WTC11 (cell line): ENCODE data around the gene FES. TPM values are rescaled to one million over a fixed set of nuclear protein-coding genes. Genes with fewer than 3 reads are reported as not detected.
A peak's percentile ranks its signal among the peaks of the same experiment; 100 is the strongest.

ENCODE experiments used
- ATAC-seq: fragments of 200-7000 bp; cut with Tn5 transposase; 2 replicates; pipeline ENCODE4 v1.10.0; 2021; ENCODE audit warnings: mild to moderate bottlenecking, moderate library complexity
- CTCF ChIA-PET: fragments of 300-600 bp; sonication (Branson Sonifier 250); formaldehyde crosslinking; loops from one replicate; lab custom pipeline; 2021; ENCODE audit warnings: antibody characterized with exemption; lab: Charles Lee
- POLR2A ChIA-PET: fragments of 350-600 bp; sonication (Branson Sonifier 250); formaldehyde crosslinking; loops from one replicate; lab custom pipeline; 2021; ENCODE audit warnings: antibody characterized with exemption; lab: Charles Lee
- DNase-seq: peaks from one replicate; pipeline ENCODE4 v3.0.0; 2021; ENCODE audit warnings: low spot score
- H3K27ac Mint-ChIP-seq: 2 replicates; pipeline ENCODE4 v1.8.0; 2021; ENCODE audit warnings: mixed read lengths
- H3K27me3 Mint-ChIP-seq: 2 replicates; pipeline ENCODE4 v1.8.0; 2021; ENCODE audit warnings: low read depth, mild to moderate bottlenecking, moderate library complexity, mixed read lengths
- H3K36me3 Mint-ChIP-seq: 2 replicates; pipeline ENCODE4 v1.8.0; 2021; ENCODE audit warnings: mixed read lengths
- H3K4me1 Mint-ChIP-seq: 2 replicates; pipeline ENCODE4 v1.8.0; 2022; ENCODE audit warnings: mixed read lengths
- H3K4me3 Mint-ChIP-seq: 2 replicates; pipeline ENCODE4 v1.8.0; 2021; ENCODE audit warnings: mild to moderate bottlenecking, moderate library complexity, mixed read lengths
- H3K9me3 Mint-ChIP-seq: 2 replicates; pipeline ENCODE4 v1.8.0; 2021; ENCODE audit warnings: mixed read lengths
- ESRRA ChIP-seq: sonication (generic); formaldehyde crosslinking; IDR thresholded peaks from 2 replicates; pipeline ENCODE4 v1.8.1; 2022; ENCODE audit warnings: mild to moderate bottlenecking, missing genetic modification reagents, borderline replicate concordance
- FOXP4 ChIP-seq: sonication (generic); formaldehyde crosslinking; IDR thresholded peaks from 2 replicates; pipeline ENCODE4 v1.8.0; 2022; ENCODE audit warnings: mild to moderate bottlenecking, missing genetic modification reagents
- GTF2I ChIP-seq: fragments of 250-450 bp; sonication (Bioruptor Pico); conservative IDR thresholded peaks from 2 replicates; pipeline ENCODE4 v1.4.0; 2021; ENCODE audit warnings: mild to moderate bottlenecking
- HMGXB4 ChIP-seq: sonication (generic); formaldehyde crosslinking; IDR thresholded peaks from 2 replicates; pipeline ENCODE4 v1.8.1; 2023; ENCODE audit warnings: mild to moderate bottlenecking, moderate library complexity, missing genetic modification reagents
- IRF1 ChIP-seq: sonication (generic); formaldehyde crosslinking; IDR thresholded peaks from 2 replicates; pipeline ENCODE4 v1.8.0; 2023; ENCODE audit warnings: missing genetic modification reagents
- MLX ChIP-seq: sonication (generic); formaldehyde crosslinking; IDR thresholded peaks from 2 replicates; pipeline ENCODE4 v1.8.1; 2023; ENCODE audit warnings: mild to moderate bottlenecking, missing genetic modification reagents, moderate library complexity
- NFATC4 ChIP-seq: fragments of 250-450 bp; sonication (Bioruptor Pico); IDR thresholded peaks from 2 replicates; pipeline ENCODE4 v1.9.0; 2021; ENCODE audit warnings: mild to moderate bottlenecking
- PRRX2 ChIP-seq: fragments of 250-450 bp; sonication (Bioruptor Pico); IDR thresholded peaks from 2 replicates; pipeline ENCODE4 v1.8.0; 2021; ENCODE audit warnings: mild to moderate bottlenecking
- SMAD3 ChIP-seq: sonication (generic); formaldehyde crosslinking; IDR thresholded peaks from 2 replicates; pipeline ENCODE4 v1.8.0; 2022; ENCODE audit warnings: missing genetic modification reagents, mild to moderate bottlenecking, borderline replicate concordance
- STAT6 ChIP-seq: sonication (generic); formaldehyde crosslinking; conservative IDR thresholded peaks from 2 replicates; pipeline ENCODE4 v1.8.1; 2023; ENCODE audit warnings: mild to moderate bottlenecking, low read depth, missing genetic modification reagents, moderate library complexity
- USF1 ChIP-seq: sonication (generic); formaldehyde crosslinking; IDR thresholded peaks from 2 replicates; pipeline ENCODE4 v1.8.0; 2022; ENCODE audit warnings: mild to moderate bottlenecking, missing genetic modification reagents
- ZMAT4 ChIP-seq: fragments of 250-450 bp; sonication (Bioruptor Pico); IDR thresholded peaks from 2 replicates; pipeline ENCODE4 v1.9.0; 2021; ENCODE audit warnings: mild to moderate bottlenecking
- ZNF138 ChIP-seq: sonication (generic); formaldehyde crosslinking; conservative IDR thresholded peaks from 2 replicates; pipeline ENCODE4 v1.8.1; 2022; ENCODE audit warnings: mild to moderate bottlenecking, moderate library complexity, missing genetic modification reagents
- ZNF219 ChIP-seq: sonication (generic); formaldehyde crosslinking; IDR thresholded peaks from 2 replicates; pipeline ENCODE4 v1.8.0; 2023; ENCODE audit warnings: missing genetic modification reagents, mild to moderate bottlenecking, borderline replicate concordance
- ZNF396 ChIP-seq: fragments of 250-450 bp; sonication (Bioruptor Pico); IDR thresholded peaks from 2 replicates; pipeline ENCODE4 v1.8.0; 2021; ENCODE audit warnings: mild to moderate bottlenecking, moderate library complexity, borderline replicate concordance
- total RNA-seq: library from RNA; stranded (reverse); gene quantifications from 3 replicates; pipeline ENCODE4 v1.2.3, GENCODE V29; 2021

FES gene
- total RNA-seq, 1 experiment from 2014 or later, result 10.0 TPM

- no peak overlapping the region for H3K4me3 Mint-ChIP-seq
- H3K27ac Mint-ChIP-seq, result peak overlapping the region; percentile 55; the same call in 1 of the 2 replicates
- H3K4me1 Mint-ChIP-seq, result peaks cover 10% of the 10 kb centered on the region
- H3K27me3 Mint-ChIP-seq, result no peaks in the 10 kb centered on the region; the same call in 1 of the 2 replicates
- CTCF ChIA-PET, result interaction anchor here (0.7 to 2.6 kb wide), 3 partner anchors 8 to 14 kb away, joined by 3 to 24 read pairs (median 4); partner anchors contain the start of genes HDDC3 and MAN2A2
- H3K9me3 Mint-ChIP-seq, result no peaks in the 10 kb centered on the region
- ATAC-seq (no peak), DNase-seq (no peak)
- no peak for TF ChIP-seq SMAD3 (CRISPR knock-in tag)
- no peak for TF ChIP-seq HMGXB4 (CRISPR knock-in tag)
- TF ChIP-seq ZMAT4 (CRISPR knock-in tag), result no peak
- TF ChIP-seq STAT6 (CRISPR knock-in tag), result no peak
- no peak for TF ChIP-seq FOXP4
- no peak for TF ChIP-seq USF1 (CRISPR knock-in tag)
- TF ChIP-seq NFATC4, result no peak
- TF ChIP-seq ESRRA (CRISPR knock-in tag), result no peak
- no peak for TF ChIP-seq GTF2I
- TF ChIP-seq PRRX2 (CRISPR knock-in tag), result no peak
- no peak for TF ChIP-seq ZNF219 (CRISPR knock-in tag)
- TF ChIP-seq ZNF396 (CRISPR knock-in tag), result no peak
- no peak for TF ChIP-seq MLX (CRISPR knock-in tag)
- peaks cover 15% of the 10 kb centered on the region for H3K36me3 Mint-ChIP-seq
- POLR2A ChIA-PET, result no interaction called here
Observed at GRCh38 chr15:90918034-90918788, 33.9 kb downstream of the FES start.

GRCh38 chr15:90918835-90919234 lies 34.5 kb downstream of the FES start:
- DNase-seq, result no peak
- Mint-ChIP-seq H3K4me1 (peaks cover 15% of the 10 kb centered on the region), H3K4me3 (no peak overlapping the region), H3K36me3 (peaks cover 15% of the 10 kb centered on the region), H3K27ac (no peak overlapping the region), H3K9me3 (no peaks in the 10 kb centered on the region), H3K27me3 (no peaks in the 10 kb centered on the region; the same call in 1 of the 2 replicates)
- no peak for ATAC-seq
- CTCF ChIA-PET, result interaction anchor here (0.7 to 2.6 kb wide), 3 partner anchors 9 to 15 kb away, joined by 3 to 24 read pairs (median 4); partner anchors contain the start of genes HDDC3 and MAN2A2
- no peak for TF ChIP-seq IRF1 (CRISPR knock-in tag)
- no peak for TF ChIP-seq ZNF396 (CRISPR knock-in tag)
- no peak for TF ChIP-seq ZNF138
- POLR2A ChIA-PET, result no interaction called here
